MCF 10A (cell line): ENCODE data around the gene SOS1. TPM values are rescaled to one million over a fixed set of nuclear protein-coding genes. Genes with fewer than 3 reads are reported as not detected.

Source experiments
- BruUV-seq: library from RNA; stranded (reverse); fragments of 400-500 nt; replicated peaks from 2 replicates; lab custom pipeline; 2021; lab: Mats Ljungman, UMichigan
- CTCF ChIA-PET: fragments of 300-600 bp; sonication (Branson Sonifier 250); formaldehyde crosslinking; extraction: SDS; loops from one replicate; lab custom pipeline; 2021; ENCODE audit warnings: antibody characterized with exemption, inconsistent platforms; lab: Yijun Ruan, JAX
- POLR2A ChIA-PET: fragments of 300-600, 350-650 bp; sonication (Branson Sonifier 250); formaldehyde crosslinking; extraction: SDS; loops from one replicate; lab custom pipeline; 2020; ENCODE audit warnings: antibody characterized with exemption, inconsistent platforms; lab: Yijun Ruan, JAX
- DNase-seq: peaks from one replicate; pipeline ENCODE4 v3.0.0-alpha.2; 2018; ENCODE audit not compliant: unreplicated experiment
- H3K27ac Mint-ChIP-seq: one replicate; pipeline ENCODE4 v1.8.0; 2022; ENCODE audit warnings: mild to moderate bottlenecking, low read depth, mixed read lengths; ENCODE audit not compliant: unreplicated experiment
- H3K27me3 Mint-ChIP-seq: one replicate; pipeline ENCODE4 v1.8.0; 2022; ENCODE audit warnings: mixed read lengths; ENCODE audit not compliant: insufficient read depth, unreplicated experiment
- H3K36me3 Mint-ChIP-seq: one replicate; pipeline ENCODE4 v1.8.0; 2022; ENCODE audit warnings: mild to moderate bottlenecking, moderate library complexity, mixed read lengths; ENCODE audit not compliant: insufficient read depth, unreplicated experiment
- H3K4me1 Mint-ChIP-seq: one replicate; pipeline ENCODE4 v1.8.0; 2022; ENCODE audit warnings: mixed read lengths; ENCODE audit not compliant: insufficient read depth, unreplicated experiment
- H3K4me3 Mint-ChIP-seq: one replicate; pipeline ENCODE4 v1.8.0; 2022; ENCODE audit warnings: mild to moderate bottlenecking, moderate library complexity, mixed read lengths; ENCODE audit not compliant: unreplicated experiment
- H3K9me3 Mint-ChIP-seq: one replicate; pipeline ENCODE4 v1.8.0; 2022; ENCODE audit warnings: mixed read lengths; ENCODE audit not compliant: unreplicated experiment
- CTCF ChIP-seq: fragments of 200-600 bp; IDR thresholded peaks from one replicate; pipeline ENCODE4 v1.8.0; 2022; ENCODE audit warnings: antibody characterized with exemption, mild to moderate bottlenecking; ENCODE audit not compliant: unreplicated experiment
- intact Hi-C: fragments of 100-400 bp; cut with micrococcal nuclease; formaldehyde crosslinking; loops from 2 replicates; pipeline ENCODE4 v1.14.1; 2022
- total RNA-seq: library from RNA; stranded (reverse); gene quantifications from 2 replicates; pipeline ENCODE4 v1.2.3, GENCODE V29; 2022

The SOS1 gene
- total RNA-seq, 1 experiment from 2014 or later = 18.5 TPM

GRCh38 chr2:39015424-39015823, 105.4 kb downstream of the SOS1 start:
- no TSS peak for BruUV-seq
- no peak for TF ChIP-seq CTCF
- ChIA-PET POLR2A (interaction anchor here (0.6 kb wide), 1 partner anchor 105 kb away, joined by 3 read pairs; the partner anchor contains the start of gene SOS1), CTCF (interaction anchor here (0.6 to 1.2 kb wide), 2 partner anchors 14 to 68 kb away, joined by 3 to 5 read pairs; no protein-coding TSS in a partner anchor)
- H3K27ac Mint-ChIP-seq = no peak overlapping the region
- H3K27me3 Mint-ChIP-seq = no peaks in the 10 kb centered on the region
- no peaks in the 10 kb centered on the region for H3K4me1 Mint-ChIP-seq
- DNase-seq = no peak
- H3K36me3 Mint-ChIP-seq = peaks cover 24% of the 10 kb centered on the region
- intact Hi-C loops = no loop called here
- H3K9me3 Mint-ChIP-seq = no peaks in the 10 kb centered on the region
- H3K4me3 Mint-ChIP-seq = no peak overlapping the region

- Mint-ChIP-seq H3K4me3 (no peak overlapping the region), H3K27ac (no peak overlapping the region), H3K9me3 (no peaks in the 10 kb centered on the region), H3K27me3 (no peaks in the 10 kb centered on the region), H3K36me3 (peaks cover 32% of the 10 kb centered on the region), H3K4me1 (peaks cover 3% of the 10 kb centered on the region)
- POLR2A ChIA-PET = no interaction called here
- no peak for TF ChIP-seq CTCF
- BruUV-seq = no TSS peak
- CTCF ChIA-PET = no interaction called here
- DNase-seq = no peak
- intact Hi-C loops = no loop called here
Observed at GRCh38 chr2:39013871-39014270, 107.0 kb downstream of the SOS1 start.

GRCh38 chr2:39008665-39009064, 112.2 kb downstream of the SOS1 start:
- intact Hi-C loops = no loop called here
- H3K36me3 Mint-ChIP-seq = peaks cover 61% of the 10 kb centered on the region
- no peaks in the 10 kb centered on the region for H3K27me3 Mint-ChIP-seq
- no peak for DNase-seq
- H3K9me3 Mint-ChIP-seq = no peaks in the 10 kb centered on the region
- no peak overlapping the region for H3K4me3 Mint-ChIP-seq
- CTCF ChIA-PET = interaction anchor here (0.7 to 4.0 kb wide), 3 partner anchors 11 to 100 kb away, joined by 3 to 13 read pairs (median 3); no protein-coding TSS in a partner anchor
- peak overlapping the region; percentile 54 for H3K27ac Mint-ChIP-seq
- POLR2A ChIA-PET = interaction anchor here (1.5 kb wide), 1 partner anchor 19 kb away, joined by 4 read pairs; no protein-coding TSS in a partner anchor
- no TSS peak for BruUV-seq
- peaks cover 5% of the 10 kb centered on the region for H3K4me1 Mint-ChIP-seq
- TF ChIP-seq CTCF = no peak

GRCh38 chr2:39007875-39008504, 112.9 kb downstream of the SOS1 start:
- no peak for DNase-seq
- H3K9me3 Mint-ChIP-seq = no peaks in the 10 kb centered on the region
- CTCF ChIA-PET = interaction anchor here (4.0 kb wide), 1 partner anchor 61 kb away, joined by 13 read pairs; no protein-coding TSS in a partner anchor
- POLR2A ChIA-PET = interaction anchor here (1.5 kb wide), 1 partner anchor 18 kb away, joined by 4 read pairs; no protein-coding TSS in a partner anchor
- H3K36me3 Mint-ChIP-seq = peaks cover 60% of the 10 kb centered on the region
- peaks cover 5% of the 10 kb centered on the region for H3K4me1 Mint-ChIP-seq
- no peak overlapping the region for H3K4me3 Mint-ChIP-seq
- BruUV-seq = no TSS peak
- intact Hi-C loops = no loop called here
- H3K27ac Mint-ChIP-seq = no peak overlapping the region
- H3K27me3 Mint-ChIP-seq = no peaks in the 10 kb centered on the region
- TF ChIP-seq CTCF = no peak
